HepG2 (cell line): Measurements from ENCODE around the gene CBY1. TPM values are rescaled to one million over a fixed set of nuclear protein-coding genes. Genes with fewer than 3 reads are reported as not detected.

Source experiments
- KLF16 ChIP-seq, 2 experiments: sonication (generic) in 1 of 2; formaldehyde crosslinking in 1 of 2; IDR thresholded peaks; 2 replicates each; pipeline versions ENCODE4 v1.6.1 to v1.8.0; 2016 to 2023; ENCODE audit warnings: missing genetic modification reagents in 2 of 2, missing compliant biosample characterization in 1 of 2
- NONO ChIP-seq, 2 experiments: fragments of 450-650 bp in 1 of 2; sonication (generic) in 1 of 2; formaldehyde crosslinking in 1 of 2; IDR thresholded peaks in 1 of 2; conservative IDR thresholded peaks in 1 of 2; 2 replicates each; pipeline versions ENCODE4 v1.6.1 to v1.8.0; 2017 to 2022; ENCODE audit warnings: mild to moderate bottlenecking in 1 of 2, missing genetic modification reagents in 1 of 2, moderate library complexity in 1 of 2
- ZNF407 ChIP-seq: sonication (generic); formaldehyde crosslinking; IDR thresholded peaks from one replicate; pipeline ENCODE4 v1.5.1; 2020; ENCODE audit warnings: mild to moderate bottlenecking, missing genetic modification reagents; ENCODE audit errors: not compliant biosample characterization
- ZNF501 ChIP-seq: sonication (generic); formaldehyde crosslinking; IDR thresholded peaks from 2 replicates; pipeline ENCODE4 v1.5.1; 2020; ENCODE audit warnings: mild to moderate bottlenecking, moderate library complexity, missing genetic modification reagents
- ZNF558 ChIP-seq: sonication (generic); formaldehyde crosslinking; IDR thresholded peaks from 2 replicates; pipeline ENCODE4 v1.9.0; 2022; ENCODE audit warnings: mild to moderate bottlenecking, missing genetic modification reagents, borderline replicate concordance
- ZNF616 ChIP-seq: sonication (generic); formaldehyde crosslinking; IDR thresholded peaks from 2 replicates; pipeline ENCODE4 v1.5.0; 2020; ENCODE audit warnings: low read depth, mild to moderate bottlenecking, missing genetic modification reagents
- polyA plus RNA-seq, 8 experiments: library from polyadenylated mRNA; depleted of rRNA in 3 of 8; stranded (reverse) in 7 of 8; unstranded in 1 of 8; fragments of >200 nt; fragmentation: Illumina TruSeq in 4 of 8; extraction: Trizol in 4 of 8; gene quantifications; 2 replicates each; pipeline versions ENCODE4 v1.2.1 to v1.2.3, GENCODE V29; 2011 to 2016; ENCODE audit warnings: low read depth in 4 of 8, missing spikeins in 1 of 8, mixed read lengths in 1 of 8; ENCODE audit not compliant: insufficient read depth in 1 of 8
- total RNA-seq, 5 experiments: library from RNA; depleted of rRNA; stranded (reverse); fragments of >200 nt; fragmentation: Illumina TruSeq; extraction: Trizol; gene quantifications; 2 replicates each; pipeline ENCODE4 v1.2.3, GENCODE V29; 2016; ENCODE audit warnings: low read depth in 1 of 5
- TF ChIP-seq, protein P1 (sequence below): sonication (generic); formaldehyde crosslinking; IDR thresholded peaks from 2 replicates; pipeline ENCODE4 v1.5.0; 2020; ENCODE audit warnings: missing genetic modification reagents, mild to moderate bottlenecking, borderline replicate concordance
- TF ChIP-seq, protein P2 (sequence below): sonication (generic); formaldehyde crosslinking; IDR thresholded peaks from 2 replicates; pipeline ENCODE4 v1.5.0; 2020; ENCODE audit warnings: mild to moderate bottlenecking, missing genetic modification reagents
- TF ChIP-seq, protein P3 (sequence below): sonication (generic); formaldehyde crosslinking; IDR thresholded peaks from 2 replicates; pipeline ENCODE4 v1.4.0; 2020; ENCODE audit warnings: mild to moderate bottlenecking, missing genetic modification reagents, borderline replicate concordance

CBY1 gene
- total and polyA plus RNA-seq, 2 of the 13 experiments (the other 11 are each of a cell fraction or from before 2014, with no cell fraction given), result 19.7 to 20.3 TPM

GRCh38 chr22:38656256-38657044, at the start of gene CBY1, which contains the start of gene FAM227A (continued):
- TF ChIP-seq ZNF407 (CRISPR knock-in tag), result peak; percentile 75
- TF ChIP-seq, protein P1, sequence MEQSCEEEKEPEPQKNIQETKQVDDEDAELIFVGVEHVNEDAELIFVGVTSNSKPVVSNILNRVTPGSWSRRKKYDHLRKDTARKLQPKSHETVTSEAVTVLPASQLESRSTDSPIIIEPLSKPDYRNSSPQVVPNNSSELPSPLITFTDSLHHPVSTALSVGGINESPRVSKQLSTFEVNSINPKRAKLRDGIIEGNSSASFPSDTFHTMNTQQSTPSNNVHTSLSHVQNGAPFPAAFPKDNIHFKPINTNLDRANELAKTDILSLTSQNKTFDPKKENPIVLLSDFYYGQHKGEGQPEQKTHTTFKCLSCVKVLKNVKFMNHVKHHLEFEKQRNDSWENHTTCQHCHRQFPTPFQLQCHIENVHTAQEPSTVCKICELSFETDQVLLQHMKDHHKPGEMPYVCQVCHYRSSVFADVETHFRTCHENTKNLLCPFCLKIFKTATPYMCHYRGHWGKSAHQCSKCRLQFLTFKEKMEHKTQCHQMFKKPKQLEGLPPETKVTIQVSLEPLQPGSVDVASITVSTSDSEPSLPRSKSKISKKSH (CRISPR knock-in tag), result peak; percentile 54; the same call in 1 of the 2 replicates
- TF ChIP-seq KLF16 (CRISPR knock-in tag; IDR thresholded peaks at IDR 0.05), result peak in 1 of 2 experiments; percentile 14; a peak in 1 of 4 replicates
- TF ChIP-seq ZNF558 (CRISPR knock-in tag), result peak; percentile 7; the same call in 1 of the 2 replicates
- TF ChIP-seq ZNF616 (CRISPR knock-in tag), result 0 out of 2 replicates have a peak, but pooled peaks have one; percentile 30
- TF ChIP-seq, protein P2, sequence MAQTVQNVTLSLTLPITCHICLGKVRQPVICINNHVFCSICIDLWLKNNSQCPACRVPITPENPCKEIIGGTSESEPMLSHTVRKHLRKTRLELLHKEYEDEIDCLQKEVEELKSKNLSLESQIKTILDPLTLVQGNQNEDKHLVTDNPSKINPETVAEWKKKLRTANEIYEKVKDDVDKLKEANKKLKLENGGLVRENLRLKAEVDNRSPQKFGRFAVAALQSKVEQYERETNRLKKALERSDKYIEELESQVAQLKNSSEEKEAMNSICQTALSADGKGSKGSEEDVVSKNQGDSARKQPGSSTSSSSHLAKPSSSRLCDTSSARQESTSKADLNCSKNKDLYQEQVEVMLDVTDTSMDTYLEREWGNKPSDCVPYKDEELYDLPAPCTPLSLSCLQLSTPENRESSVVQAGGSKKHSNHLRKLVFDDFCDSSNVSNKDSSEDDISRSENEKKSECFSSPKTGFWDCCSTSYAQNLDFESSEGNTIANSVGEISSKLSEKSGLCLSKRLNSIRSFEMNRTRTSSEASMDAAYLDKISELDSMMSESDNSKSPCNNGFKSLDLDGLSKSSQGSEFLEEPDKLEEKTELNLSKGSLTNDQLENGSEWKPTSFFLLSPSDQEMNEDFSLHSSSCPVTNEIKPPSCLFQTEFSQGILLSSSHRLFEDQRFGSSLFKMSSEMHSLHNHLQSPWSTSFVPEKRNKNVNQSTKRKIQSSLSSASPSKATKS, result no peak
- TF ChIP-seq NONO (IDR thresholded peaks at IDR 0.05), result no peak
- TF ChIP-seq NONO (CRISPR knock-in tag; conservative IDR thresholded peaks at IDR 0.05), result peak; percentile 56
- TF ChIP-seq, protein P3, sequence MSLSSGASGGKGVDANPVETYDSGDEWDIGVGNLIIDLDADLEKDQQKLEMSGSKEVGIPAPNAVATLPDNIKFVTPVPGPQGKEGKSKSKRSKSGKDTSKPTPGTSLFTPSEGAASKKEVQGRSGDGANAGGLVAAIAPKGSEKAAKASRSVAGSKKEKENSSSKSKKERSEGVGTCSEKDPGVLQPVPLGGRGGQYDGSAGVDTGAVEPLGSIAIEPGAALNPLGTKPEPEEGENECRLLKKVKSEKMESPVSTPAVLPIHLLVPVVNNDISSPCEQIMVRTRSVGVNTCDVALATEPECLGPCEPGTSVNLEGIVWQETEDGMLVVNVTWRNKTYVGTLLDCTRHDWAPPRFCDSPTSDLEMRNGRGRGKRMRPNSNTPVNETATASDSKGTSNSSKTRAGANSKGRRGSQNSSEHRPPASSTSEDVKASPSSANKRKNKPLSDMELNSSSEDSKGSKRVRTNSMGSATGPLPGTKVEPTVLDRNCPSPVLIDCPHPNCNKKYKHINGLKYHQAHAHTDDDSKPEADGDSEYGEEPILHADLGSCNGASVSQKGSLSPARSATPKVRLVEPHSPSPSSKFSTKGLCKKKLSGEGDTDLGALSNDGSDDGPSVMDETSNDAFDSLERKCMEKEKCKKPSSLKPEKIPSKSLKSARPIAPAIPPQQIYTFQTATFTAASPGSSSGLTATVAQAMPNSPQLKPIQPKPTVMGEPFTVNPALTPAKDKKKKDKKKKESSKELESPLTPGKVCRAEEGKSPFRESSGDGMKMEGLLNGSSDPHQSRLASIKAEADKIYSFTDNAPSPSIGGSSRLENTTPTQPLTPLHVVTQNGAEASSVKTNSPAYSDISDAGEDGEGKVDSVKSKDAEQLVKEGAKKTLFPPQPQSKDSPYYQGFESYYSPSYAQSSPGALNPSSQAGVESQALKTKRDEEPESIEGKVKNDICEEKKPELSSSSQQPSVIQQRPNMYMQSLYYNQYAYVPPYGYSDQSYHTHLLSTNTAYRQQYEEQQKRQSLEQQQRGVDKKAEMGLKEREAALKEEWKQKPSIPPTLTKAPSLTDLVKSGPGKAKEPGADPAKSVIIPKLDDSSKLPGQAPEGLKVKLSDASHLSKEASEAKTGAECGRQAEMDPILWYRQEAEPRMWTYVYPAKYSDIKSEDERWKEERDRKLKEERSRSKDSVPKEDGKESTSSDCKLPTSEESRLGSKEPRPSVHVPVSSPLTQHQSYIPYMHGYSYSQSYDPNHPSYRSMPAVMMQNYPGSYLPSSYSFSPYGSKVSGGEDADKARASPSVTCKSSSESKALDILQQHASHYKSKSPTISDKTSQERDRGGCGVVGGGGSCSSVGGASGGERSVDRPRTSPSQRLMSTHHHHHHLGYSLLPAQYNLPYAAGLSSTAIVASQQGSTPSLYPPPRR (CRISPR knock-in tag), result no peak
- peak; percentile 16; the same call in 1 of the 2 replicates for TF ChIP-seq ZNF501
